DLD1 (cell line): ENCODE measurements around the gene KRT33A.

Source experiments
- in situ Hi-C: cut with HindIII; loops from 2 replicates; pipeline ENCODE4 v1.10.0; 2017; ENCODE audit warnings: low sequenced_read_pairs

KRT33A gene

DNA sequence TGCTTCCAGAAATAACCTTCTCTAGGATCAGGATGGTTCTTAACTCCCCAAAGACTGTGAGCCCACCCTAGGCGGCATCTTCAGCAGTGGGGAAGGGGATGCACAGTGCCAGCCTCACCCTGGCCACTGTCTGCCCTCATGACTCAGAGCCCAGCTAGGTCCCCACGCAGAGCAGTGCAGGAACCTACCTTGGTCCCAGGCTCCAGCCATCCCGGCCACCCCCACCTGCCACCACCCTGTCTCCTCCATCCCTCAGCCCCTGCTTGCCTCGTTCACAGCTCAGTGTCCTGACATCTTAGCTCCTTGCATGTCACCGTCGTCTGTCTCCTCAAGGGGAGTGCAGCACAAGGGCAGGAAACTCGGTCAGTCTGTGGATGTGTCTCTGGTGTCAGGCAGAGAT, 19.0 kb downstream of the KRT33A start:
- in situ Hi-C loops, result no loop called here

DNA sequence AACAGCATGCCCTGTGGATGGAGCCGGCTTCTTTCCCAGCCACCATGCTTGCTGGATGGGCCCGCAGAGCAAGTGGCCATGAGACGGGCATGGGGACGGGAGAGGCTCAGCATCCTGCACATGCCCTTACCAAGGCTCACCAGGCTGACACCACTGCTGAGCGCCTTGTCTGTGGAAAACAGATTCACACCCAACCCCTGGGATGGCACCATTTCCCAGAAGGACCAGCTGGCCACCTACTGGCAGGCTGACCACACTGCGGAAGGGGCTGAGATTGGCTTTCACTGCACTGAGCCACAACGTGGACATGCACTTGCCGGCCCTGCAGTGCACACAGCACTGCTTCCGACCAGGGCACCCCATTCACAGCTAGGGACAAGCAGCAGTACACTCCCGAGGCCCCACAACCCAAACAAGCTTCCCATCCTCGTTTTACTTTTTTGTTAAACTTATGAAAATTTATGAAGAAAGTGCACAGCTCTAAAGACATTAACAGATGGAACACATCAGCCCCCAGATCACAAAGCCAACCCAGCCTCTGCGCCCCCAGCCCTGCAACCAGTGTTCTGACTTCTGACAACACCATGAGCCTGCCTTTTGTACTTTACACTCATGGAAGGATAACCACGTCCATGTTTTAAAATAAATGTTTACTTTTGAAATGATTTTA, 21.2 kb downstream of the KRT33A start:
- in situ Hi-C loops, result no loop called here

DNA sequence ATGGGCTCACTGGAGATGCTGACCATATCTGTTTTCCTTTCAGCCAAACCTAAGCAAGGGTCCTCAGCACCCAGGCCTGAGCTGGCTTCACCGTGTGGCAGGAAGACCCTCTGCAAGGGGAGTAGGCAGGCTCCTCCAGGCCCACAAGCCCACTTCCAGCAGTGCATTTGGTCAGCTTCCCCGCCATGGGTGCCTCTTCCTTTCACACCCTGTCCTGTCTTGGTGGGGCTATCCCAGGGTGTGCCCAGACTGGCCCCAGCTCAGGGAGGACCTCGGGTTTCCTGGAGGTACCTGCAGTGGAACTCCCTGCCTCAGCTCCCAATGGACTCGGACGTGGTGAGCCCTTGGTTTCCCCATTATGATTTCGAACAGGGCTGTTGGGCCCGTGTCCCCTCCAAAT, 22.4 kb downstream of the KRT33A start:
- in situ Hi-C loops, result no loop called here

DNA sequence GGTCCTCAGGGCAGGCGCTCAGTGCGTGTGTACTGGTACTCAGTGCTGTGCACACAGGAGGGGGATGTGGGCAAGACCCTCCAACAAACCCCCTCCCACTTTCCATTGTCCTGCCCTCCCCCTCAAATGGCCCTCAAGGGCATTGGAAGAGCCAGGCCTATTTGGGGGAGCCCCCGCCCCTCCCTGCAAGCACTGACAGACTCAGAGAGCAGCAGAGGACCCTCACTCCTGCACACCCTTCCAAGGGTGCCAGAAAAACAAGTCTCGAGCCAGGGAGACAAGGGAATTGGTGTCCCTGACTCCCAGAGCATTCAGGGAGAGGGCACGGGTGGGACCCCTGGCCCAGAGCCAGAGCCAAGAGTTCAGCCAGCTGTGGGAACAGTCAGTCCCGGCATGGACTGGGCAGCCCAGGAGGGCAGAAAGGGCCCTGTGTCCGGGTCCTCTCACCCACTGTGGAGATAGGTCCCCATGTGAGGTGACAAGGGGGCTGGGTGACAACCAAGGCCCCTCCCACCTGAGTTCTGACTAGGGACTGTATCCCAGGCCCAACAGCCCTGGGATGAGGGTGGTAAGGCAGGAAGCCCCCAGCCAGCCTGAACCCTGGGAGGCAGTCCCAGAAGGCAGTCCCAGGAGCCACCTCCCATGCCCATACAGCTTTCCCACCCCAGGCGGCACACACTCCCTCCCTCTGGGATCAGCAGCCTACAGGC, 23.1 kb downstream of the KRT33A start:
- in situ Hi-C loops, result no loop called here

DNA sequence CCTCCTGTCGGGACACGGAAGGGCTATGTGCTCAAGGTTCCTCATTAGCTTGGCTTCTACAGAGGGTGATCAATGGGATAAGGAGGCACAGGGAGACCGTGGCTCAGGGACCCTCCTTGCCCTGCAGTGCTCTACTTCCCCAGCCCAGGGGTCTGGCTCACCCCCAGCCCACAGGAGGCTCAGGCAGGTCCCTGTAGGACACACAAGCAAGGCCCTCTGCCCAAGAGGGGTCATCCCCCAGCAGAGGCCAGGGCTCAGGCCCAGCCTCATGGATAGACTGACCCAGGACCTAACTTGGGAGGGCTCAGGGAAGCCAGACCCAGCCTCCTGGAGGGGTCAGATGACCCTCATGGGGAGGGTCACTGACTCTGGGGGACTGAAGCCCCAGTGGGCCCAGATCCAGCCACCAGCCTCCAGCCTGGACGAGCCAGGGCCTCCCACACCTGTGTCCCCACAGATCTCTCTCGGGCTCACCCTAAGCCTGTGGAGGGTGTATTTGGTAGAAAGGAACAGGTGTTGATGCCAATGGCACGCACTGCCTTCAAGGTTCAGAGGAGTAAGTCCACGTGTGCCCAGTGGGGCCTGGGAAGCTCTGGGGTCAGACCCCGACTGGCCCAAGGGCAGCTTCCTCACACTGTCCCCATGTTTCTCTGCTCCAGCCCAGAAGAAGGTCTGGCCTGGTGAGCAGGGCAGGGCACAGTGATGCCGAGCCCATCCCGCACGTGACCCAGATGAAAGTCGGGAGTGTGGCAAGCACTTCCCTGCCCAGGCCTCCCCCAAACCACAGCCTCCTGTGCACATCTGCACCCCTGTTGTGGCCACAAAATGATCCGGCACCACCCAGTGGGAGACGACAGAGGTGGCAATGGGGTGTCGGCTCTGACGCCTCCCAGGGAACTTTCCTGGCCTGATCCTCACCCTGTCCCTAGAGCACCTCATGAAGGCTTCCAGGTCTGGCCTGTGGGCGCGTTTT, 24.2 kb downstream of the KRT33A start:
- in situ Hi-C loops, result no loop called here

DNA sequence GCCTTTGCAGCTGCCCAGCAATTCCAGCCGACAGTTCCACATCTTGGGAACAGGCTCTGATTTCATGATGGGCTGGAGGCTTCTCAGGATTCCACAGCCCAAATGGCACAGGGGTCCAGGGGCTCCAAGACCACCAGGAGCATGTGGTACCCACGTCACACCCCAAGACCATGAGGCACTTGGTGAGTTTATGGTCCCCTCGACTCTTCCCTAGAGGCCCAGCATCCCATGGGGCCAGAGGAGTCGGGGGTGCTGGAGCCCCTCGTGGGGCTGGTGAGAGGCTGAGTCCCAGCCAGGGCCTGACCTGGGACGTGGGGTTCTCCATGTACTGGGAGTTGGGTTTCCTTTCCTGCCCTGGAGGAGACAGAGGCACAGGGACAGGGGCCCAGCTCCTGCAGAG, 25.0 kb downstream of the KRT33A start:
- in situ Hi-C loops, result no loop called here

DNA sequence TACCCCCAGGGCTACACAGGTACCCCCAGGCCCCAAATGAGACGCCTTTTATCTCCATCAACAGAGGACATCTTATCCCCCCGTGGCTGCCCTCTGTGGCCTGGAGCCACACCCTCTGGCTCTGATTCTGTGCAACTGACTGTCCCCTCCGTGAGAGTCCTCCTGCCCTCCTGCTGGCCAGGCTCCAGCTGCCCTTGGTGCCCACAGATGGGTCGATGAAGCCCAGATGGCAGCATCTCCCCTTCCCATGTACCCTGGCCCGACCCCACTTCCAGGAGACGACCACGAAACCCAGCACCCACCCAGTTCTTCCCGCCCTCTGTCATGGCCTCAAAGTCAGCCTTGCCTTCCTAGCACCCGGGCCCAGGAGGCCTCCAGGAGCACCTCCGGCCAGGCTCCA, 25.5 kb downstream of the KRT33A start:
- in situ Hi-C loops, result no loop called here

DNA sequence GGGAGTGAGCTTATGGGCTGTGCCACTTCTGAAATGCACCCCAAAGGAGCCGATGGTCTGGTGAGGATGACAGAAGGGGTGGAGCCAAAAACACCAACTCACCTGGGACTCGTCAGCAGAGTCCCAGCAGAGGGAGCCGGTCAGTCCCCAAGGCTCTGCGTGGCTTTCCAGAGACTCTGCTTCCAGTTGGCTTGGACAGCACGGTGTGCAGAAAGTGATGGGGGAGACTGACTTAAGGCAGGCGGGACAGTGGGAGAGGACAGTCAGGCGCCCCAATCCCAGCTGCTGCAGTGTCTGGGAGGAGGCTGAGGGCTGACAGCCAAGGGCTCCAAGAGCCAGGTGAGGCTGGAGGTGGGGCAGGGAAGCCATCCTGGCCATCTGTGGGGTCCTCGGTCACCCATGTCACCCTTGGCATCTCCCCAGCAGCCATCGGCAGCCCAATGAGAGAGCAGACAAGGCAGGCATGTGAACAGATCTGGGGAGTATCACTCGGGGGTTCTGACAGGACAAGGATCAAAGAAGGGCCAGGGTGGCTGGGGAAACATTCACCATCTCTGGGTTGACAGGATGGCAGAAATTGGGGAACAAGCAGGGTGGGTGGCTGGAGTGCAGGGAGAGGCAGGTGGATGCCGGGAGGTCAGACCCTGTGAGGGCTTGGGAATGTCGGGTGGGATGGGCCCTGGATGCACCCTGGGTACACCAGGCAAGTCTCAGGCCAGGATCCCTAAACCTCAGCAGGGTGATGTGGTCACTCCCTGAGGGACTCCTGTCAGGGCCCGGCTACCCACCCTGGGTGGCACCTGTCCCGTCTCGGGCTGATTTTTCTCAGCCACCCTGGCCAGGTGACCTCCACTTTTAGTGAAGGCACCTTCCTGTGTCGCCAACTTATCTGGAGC, 26.2 kb downstream of the KRT33A start:
- in situ Hi-C loops, result no loop called here

DNA sequence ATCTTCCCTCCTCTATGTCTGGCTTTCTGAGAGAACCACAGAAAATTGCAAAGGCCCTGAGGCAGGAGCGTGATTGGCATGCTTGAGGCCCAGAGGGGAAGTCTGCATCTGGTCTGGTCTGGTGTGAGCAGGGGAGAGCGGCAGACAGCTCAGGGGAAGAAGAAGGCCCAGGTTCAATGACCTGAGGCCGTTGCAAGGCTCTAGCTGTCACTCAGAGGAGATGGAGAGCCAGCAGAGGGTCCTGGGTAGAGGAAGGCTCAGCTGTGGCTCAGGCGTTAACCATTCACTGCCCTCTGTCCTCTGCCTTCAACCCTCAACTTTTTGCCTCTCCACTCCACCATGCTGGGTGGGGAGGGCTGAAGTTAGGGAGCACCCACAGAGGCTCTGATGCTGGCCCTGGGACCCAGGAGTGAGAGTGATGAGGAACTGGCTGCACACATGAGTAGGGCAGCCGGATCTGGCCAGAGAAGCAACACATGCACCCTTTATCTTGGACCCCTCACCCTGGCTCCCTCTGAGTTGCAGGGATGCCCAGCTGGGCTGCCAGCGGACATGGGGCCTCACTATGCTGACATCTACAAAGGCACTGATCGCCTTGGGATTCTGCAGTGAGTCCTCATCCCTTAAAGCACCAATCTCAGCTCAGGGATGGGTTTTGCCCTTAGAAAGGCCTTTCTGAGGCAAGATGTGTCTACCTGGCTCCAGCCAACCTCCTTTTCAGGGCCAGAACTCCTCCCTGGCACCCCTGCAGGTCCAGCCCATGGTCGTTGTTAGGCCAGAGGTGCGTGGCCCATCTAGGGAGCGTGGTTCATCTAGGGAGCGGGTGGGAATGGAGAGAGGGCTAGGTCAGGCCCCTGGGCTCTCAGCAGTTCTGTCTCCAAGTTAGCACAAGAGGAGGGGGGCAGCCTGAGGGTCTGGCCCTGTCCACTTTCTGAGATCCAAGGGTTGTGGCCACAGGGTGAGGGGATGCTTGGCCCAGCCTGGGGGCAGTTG, 27.4 kb downstream of the KRT33A start:
- in situ Hi-C loops, result no loop called here

DNA sequence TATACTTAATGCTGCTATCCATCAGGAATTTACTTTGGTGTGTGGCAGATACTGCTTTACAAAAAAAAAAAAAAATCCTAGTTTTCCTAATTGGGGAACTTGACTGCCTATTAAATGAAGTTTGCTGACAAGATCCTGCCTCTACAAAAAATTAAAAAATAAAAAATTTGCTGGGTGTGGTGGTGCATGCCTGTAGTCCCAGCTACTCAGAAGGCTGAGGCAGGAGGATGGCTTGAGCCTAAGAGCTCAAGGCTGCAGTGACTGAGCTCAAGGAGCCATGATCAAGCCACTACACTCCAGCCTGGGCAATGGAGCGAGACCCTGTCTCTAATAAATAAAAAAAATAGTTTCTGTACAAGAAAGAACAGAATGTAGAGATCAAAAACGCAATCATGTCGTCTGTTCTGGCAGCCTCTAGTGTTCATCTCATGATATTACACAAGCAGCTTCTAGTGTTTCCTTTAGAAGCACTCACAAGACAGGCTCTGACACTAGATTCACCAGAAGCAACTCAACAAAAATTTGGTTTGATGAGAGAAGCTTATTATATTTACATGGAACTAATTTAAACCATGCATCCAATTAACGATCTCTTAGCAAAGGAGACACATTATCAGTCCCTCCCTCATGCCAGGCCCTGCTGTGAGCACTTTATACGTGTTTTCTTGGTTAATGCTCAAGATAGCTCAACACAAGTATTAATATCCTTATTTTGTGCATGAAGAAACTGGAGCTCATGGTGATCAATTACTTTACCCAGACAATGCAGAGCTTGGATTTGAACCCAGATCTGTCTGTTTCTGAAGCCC, 28.3 kb downstream of the KRT33A start:
- in situ Hi-C loops, result no loop called here

DNA sequence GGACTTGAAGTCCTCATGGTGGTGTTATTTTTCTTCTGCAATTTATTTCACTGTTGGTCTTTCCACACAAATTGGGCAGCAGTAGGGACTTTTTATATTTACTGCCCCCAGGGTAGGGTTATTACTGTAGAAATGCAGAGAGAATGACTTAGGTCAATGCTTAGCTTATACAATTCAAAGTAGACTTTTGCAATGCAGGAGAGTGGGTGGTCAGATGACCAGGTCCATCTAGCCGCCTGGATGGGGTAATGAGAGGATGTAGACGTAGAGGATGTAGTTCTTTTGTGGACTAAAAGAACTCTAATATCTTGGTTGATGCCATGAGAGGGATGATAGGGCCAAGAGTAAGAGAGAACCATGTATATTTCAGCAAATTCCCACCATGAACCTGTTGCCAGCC, 32.4 kb downstream of the KRT33A start:
- in situ Hi-C loops, result no loop called here

DNA sequence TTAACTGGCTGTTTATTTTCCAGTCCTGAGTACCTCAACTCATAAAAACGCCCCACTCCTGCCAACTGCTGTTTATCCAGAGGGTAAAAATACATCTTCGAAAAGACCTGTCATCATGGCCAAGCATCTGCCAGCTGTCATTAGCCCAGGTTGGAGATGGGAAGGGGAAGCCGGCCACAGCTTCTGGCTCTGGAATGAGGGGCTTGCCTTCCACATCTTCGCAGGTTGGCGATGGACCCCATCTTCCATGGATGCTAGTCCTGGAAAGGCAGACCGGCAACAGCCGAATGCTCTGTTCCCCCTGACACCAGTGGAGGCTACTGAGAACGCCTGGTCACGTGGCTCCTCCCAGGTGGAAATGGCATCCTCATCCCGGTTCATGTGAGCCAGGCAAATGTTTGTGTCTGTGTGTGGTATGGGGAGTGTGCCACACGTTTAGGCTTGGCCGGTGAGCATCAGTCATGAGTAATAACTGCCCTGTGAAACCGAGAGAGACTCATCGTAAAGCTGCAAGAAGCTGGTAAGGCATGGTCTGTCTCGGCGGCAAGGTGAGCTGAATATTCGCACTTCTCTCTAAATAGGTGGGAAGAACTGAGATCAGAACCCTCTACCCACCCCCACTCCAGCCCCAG, 34.7 kb downstream of the KRT33A start:
- in situ Hi-C loops, result no loop called here

DNA sequence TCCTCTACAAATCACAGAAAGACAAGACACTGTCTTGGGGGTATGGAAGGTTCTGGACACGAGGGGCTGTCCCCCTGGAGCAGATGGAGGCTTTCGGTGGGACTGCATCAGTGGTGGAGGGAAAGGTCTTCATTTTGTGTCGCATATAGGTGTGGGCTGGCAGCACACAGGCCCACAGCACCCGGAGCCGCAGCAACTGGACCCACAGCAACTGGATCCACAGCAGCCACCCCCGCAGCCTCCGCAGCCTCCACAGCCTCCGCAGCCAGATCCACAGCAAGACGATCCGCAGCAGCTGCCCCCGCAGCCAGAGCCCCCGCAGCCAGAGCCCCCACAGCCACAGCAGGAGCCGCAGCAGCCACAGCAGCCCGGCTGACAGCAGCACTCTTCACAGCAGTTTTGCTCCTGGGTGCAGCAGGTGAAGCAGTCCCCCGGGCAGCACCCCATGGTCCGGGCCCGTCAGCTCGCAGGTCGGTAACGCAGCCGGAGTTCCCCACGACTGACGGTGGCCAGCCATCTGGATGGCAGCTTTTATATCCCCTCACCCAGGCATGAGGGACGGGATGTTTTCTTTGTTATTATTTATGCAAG, 35.3 kb downstream of the KRT33A start, which contains the start of gene KRTAP17-1:
Gene KRTAP17-1, minus strand, starts transcription at position 507 of the 591 bp plus-strand sequence. Its CDS starts 60 bp downstream, at position 447.
- in situ Hi-C loops, result no loop called here

DNA sequence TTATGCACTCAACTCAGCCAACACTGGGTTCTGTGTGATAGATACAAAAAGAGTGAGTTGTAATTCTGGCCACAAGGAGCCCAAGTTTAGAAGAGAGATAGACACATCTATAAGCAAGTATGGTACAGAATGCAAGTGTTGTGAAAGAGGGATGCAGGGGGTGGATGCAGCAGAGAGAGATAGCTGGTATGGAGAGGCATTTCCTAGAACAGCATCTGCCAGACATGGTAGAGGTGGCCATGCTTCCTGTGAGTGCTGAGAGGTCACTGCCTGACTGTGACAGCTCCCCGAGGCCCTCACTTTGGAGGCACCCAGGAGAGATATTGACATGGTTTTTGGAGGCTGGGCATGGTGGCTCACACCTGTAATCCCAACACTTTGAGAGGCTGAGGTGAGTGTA, 39.5 kb downstream of the KRT33A start:
- in situ Hi-C loops, result no loop called here

DNA sequence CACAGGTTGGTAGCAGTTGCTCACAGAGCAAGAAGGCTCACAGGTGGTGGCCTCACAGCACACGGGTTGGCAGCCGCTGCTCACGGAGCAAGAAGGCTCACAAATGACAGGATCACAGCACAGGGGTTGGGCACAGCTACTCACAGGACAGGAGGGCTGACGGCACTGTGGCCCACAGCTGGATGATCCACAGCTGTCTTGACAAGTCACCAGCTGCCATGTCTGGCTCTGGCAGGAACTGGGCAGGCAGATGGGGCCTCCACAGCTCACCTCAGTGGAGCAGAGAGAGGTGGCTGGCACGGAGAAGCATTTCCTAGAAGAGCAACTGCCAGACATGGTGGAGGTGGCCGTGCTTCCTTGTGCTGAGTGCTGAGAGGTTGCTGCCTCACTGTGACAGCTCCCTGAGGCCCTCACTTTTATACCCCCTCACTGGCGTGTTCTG, 41.7 kb downstream of the KRT33A start, which contains the start of gene KRTAP16-1:
Gene KRTAP16-1, minus strand, starts transcription at position 392 of the 442 bp plus-strand sequence. Its CDS starts 56 bp downstream, at position 336.
- in situ Hi-C loops, result no loop called here

DNA sequence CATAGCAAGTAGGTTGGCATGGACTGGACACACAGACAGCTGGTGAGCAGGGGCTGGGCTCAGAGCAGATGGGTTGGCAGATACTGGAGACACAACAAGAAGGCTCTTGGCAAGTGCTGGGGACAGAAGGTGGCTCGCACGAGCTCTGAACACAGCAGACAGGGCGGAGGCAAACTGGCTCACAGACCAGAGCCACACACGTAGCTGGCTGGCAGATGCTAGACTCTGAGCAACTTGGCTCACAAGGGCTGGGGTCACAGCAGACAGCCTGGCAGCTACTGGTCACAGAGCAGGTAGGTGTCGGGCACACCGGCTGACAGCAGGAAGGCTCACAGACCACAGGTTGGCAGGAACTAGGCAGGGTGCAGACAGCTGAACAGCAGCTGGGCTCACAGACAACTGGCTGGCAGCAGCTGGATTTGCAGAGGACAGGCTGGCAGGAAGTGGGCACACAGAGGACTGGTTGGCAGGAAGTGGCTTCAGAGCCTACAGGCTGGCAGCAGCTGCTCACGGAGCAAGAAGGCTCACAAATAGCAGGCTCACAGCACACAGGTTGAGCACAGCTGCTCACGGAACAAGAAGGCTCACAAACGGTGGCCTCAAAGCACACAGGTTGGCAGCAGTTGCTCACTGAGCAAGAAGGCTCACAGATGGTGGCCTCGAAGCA, 42.2 kb downstream of the KRT33A start:
- in situ Hi-C loops, result no loop called here

DNA sequence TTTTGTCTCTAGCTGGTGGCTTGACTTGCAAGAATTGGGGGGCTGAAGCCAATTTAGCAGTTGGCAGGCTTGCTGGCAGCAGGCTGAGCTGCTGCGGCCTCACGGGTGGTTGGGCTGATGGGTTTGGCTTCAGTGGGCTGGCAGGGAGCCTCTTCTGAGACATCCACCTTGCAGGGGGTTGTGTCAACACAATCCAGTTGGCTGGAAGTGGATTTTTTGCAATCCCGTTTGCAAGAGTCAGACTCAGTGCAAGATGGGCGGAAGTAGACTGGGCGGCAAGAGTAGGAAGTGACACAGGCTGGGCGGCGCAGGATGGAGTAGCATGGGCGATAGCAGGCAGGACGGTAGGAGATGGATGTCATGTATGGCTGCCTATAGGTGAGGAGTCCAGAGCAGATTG, 43.0 kb downstream of the KRT33A start:
- in situ Hi-C loops, result no loop called here
